ENCODE data around the gene FAF1.
"Not testable (repeated sequence)": the region's sequence is repeated elsewhere in the genome, so short reads cannot be mapped to it uniquely, and the experiment has no call there.

The FAF1 gene

DNA sequence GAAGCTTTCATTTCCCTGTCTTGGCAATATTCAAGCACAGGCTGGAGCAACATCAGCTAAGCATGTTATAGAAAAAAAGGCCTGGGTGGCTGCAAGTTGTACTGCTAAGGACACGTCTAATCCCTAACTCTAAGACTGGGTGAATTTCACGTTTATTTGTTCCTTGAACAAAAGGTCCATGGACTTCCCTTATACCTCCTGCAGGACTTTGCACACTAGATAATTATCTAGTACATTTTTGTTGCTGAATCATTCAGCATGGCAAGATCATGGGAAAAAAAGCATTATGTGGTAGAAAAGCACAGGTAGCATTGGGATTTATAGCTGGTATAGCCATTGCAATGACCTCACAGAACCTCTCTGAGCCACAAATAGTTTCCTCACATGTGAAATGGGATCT is 406.1 kb downstream of the FAF1 start:
- DNase-seq (ENCODE audit: low read depth), result no peak

DNA sequence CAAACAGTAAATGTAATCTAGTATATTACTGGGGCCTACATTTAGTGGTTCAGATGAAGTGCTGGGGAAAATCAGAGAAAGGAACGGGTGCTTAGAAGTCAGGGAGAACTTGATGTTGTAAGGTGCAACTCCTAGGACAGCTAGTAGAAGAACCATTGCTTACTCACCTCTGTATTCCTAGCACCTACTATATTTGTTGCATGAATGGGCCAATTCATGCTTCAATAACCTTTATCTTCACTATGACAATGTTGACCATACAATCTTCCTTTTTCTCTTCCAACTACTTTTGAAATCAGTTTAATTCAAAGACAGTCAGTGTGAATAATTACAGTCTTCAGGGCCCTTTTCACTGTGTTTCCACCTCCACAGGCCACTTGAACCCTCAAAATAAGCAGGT is 411.8 kb downstream of the FAF1 start:
- no peak for DNase-seq (ENCODE audit: low read depth)

GRCh38 chr1:50542362-50542761 is 417.7 kb downstream of the FAF1 start:
- DNase-seq (ENCODE audit: low read depth), result no peak

DNA sequence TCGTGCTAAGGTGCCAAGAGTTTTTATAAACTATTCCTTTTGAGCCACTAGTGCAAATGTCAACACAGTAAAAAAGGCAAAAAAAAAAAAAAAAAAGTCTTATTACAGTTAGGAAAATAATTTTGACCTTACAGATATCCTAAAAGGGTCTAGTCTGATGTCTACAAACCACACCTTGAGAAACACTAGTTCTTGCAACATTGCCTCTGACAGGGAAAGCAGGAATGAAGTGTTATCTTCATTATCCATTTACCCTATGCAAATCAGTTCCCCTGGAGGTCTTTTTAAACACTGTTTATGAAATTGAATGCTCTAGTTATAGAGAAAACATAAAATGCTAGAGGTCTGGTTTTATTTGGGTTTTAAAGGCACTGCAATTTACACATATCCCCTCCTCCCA is 421.6 kb downstream of the FAF1 start:
- DNase-seq (ENCODE audit: low read depth), result no peak

GRCh38 chr1:50531601-50532000 is 428.5 kb downstream of the FAF1 start:
- peak; percentile 28 for DNase-seq (ENCODE audit: low read depth)

GRCh38 chr1:50531027-50531426 is 429.0 kb downstream of the FAF1 start:
- DNase-seq (ENCODE audit: low read depth), result peak; percentile 15

DNA sequence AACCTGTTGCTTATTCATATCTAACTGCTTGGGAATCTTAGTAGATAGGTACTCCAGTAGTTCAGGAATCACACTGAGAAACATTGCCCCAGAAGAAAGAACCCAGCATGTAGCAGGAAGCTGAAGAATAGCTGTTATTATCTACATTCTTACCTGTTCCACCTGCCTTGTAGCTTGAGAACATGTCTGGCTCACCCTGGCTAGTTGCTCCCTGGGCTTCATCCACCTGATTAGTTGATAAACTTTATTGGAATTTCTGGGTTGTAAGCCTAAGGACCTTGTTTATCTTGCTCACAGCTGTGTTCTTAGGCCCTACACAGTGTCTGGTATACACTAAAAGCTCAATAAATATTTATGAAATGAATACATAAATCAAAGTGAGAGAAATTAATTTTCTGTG is 430.6 kb downstream of the FAF1 start:
- DNase-seq (ENCODE audit: low read depth), result no peak

DNA sequence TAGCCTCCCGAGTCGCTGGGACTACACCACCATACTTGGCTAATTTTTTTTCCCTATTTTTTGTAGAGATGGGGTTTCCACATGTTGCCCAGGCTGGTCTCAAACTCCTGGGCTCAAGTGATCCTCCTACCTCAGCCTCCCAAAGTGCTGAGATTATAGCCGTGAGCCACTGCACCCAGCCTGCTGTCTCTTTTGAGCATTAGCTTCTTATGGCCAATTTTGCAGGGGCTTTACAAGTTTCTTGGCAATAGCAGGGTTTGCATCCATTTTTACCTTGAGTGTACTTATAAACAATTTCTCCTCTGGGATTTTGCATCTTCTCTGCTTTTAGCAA is 432.1 kb downstream of the FAF1 start:
- DNase-seq (ENCODE audit: low read depth), result not testable (repeated sequence)

DNA sequence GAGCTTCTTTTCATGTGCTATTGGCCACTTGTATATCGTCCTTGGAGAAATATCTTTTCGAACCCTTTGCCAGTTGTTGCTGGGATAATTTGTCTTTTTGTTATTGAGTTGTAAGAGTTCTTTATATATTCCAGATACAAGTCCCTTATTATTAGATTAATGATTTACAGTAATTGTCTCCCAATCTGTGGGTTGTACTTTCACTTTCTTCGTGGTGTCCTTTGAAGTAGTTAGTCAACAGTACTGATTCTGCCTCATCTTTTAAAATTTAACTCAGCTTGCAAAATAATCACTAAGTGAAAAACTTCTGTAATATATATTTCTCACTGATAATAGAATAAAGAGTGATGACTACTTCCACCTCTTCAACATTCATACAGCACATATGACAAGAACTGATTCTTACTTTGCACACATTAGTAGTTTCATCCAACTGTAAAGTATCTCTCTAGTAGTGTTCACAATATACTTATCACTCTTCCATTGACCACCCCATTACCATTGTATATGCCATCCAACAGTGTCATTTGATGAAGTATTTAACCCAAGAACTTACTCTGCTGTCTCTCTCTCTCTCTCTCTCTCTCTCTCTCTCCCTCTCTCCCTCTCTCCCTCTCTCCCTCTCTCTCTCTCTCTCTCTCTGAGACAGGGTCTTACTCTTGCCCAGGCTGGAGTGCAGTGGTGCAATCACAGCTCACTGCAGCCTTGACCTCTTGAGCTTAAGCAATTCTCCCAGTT is 432.6 kb downstream of the FAF1 start:
- no peak for DNase-seq (ENCODE audit: low read depth)

GRCh38 chr1:50526431-50526830 is 433.6 kb downstream of the FAF1 start:
- DNase-seq (ENCODE audit: low read depth), result no peak

DNA sequence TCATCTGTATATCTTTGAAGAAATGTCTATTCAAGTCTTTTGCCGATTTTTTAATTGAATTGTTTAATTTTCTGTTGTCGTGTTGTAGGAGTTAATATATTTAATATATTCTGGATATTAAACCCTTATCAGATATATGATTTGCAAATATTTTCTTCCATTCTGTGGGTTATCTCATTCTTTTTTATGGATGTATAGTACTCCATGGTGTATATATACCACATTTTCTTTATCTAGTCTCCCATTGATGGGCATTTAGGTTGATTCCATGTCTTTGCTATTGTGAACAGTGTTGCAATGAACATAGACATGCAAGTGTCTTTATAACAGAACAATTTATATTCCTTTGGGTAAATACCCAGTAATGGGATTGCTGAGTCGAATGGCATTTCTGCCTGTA is 436.5 kb downstream of the FAF1 start:
- no peak for DNase-seq (ENCODE audit: low read depth)

GRCh38 chr1:50522691-50523342 is 437.2 kb downstream of the FAF1 start:
- no peak for DNase-seq (ENCODE audit: low read depth)

- DNase-seq (ENCODE audit: low read depth), result no peak
These were observed 438.4 kb downstream of the FAF1 start for GRCh38 chr1:50521703-50522102.

DNA sequence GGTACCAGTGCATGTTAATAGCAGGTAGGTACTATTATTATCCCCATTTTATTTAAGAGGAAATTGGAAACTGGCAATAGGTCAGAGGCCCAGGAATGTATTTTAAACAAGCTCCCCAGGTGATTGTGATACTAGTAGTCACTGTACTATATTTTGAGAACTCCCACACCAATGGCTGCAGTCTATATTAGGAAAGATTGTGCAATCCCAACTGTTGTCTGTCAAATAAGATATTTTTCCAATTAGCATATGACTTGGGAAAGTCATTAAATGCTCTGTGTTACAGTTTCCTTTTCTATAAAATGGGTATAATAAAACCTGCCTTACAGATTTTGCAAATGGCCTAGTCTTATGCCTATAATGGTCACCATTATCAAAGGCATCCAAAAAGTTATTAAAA is 442.6 kb downstream of the FAF1 start:
- no peak for DNase-seq (ENCODE audit: low read depth)

- DNase-seq (ENCODE audit: low read depth), result no peak
These were observed 444.0 kb downstream of the FAF1 start for GRCh38 chr1:50516056-50516455.

DNA sequence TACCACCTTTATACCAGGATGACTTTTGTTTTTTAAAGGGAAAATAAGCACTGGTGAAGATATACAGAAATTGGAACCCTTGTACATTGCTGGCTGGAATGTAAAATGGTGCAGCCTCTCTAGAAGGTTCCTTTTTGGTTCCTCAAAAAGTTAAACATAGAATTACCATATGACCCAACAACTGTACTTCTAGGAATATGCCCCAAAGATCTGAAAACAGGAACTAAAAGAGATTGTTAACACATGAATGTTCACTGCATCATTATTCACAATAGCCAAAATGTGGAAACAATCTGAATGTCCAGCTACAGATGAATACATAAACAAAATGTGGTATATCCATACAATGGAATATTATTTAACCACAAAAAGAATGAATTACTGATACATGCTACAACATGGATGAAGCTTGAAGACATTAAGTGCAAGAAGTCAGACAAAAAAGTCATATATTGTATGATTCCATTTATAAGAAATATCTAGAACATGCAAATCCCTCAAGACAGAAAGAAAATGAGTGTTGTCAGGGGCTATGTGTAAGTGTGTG is 452.0 kb downstream of the FAF1 start:
- DNase-seq (ENCODE audit: low read depth), result no peak

DNA sequence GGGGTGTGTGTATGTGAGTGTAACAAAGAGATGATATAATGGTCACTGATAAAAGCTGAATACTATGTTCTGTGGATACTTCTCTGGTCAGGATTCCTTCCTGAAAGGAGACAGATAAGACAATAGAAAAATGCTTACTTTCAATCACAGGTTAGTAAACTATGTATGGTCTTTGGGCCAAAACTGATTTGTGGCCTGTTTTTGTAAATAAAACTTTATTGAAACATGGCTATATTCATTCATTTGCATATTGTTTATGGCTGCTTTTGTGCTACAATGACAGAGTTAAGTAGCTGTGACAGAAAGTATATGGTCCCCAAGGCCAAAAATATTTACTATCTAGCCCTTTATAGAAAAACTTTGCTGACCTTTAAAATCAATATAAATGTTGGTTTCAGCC is 454.6 kb downstream of the FAF1 start:
- DNase-seq (ENCODE audit: low read depth), result no peak

DNA sequence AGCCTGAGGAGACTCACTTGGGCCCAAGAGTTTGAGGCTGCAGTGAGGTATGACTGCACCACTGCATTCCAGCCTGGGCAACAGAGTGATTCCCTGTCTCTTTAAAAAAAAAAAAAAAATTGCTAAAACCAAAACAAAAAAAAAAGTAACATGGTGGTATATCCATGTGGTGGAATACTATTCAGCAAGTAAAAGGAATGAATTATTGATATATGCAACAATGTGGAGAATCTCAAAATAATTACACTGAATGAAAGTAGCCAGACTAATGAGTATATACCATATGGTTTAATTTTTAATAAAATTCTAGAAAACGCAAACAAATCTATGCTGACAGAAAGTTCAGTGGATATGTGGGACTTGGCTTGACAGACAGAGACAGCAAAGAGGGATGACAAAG is 456.6 kb downstream of the FAF1 start:
- no peak for DNase-seq (ENCODE audit: low read depth)

DNA sequence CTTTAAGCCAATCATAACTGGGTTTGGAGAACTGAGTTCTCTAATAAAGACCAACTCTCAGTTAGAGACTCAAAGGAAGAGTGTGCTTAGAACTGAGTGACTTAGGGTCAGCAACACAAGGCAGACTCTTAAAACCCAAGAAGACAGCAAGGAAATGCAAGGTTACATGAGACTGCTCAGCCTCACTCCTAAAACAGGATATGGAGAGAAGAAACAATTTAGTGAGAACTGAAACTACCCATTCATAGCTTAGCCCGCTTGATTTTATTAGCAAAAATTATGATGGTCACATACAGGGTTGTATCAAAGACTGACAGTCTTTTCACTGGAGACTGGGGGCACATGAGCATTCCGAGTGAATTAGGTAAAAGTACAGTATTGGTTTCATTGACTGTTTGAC is 457.9 kb downstream of the FAF1 start:
- DNase-seq (ENCODE audit: low read depth), result no peak

DNA sequence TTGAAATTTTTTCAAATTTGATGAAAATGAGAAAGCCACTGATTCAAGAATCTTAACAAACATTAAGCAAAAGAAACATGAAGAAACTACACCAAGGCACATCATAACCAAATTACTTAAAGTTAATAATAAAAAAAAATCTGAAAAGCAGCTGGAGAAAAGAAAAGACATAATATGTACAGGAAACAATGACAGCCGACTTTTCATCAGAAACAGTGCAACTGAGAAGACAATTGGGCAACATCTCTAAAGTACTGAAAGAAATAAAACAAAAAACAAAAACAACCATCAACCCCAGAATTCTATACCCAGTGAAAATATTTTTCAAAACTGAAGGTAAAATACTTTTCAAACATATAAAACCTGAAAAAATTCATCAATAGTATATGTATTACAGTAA is 463.1 kb downstream of the FAF1 start:
- no peak for DNase-seq (ENCODE audit: low read depth)

DNA sequence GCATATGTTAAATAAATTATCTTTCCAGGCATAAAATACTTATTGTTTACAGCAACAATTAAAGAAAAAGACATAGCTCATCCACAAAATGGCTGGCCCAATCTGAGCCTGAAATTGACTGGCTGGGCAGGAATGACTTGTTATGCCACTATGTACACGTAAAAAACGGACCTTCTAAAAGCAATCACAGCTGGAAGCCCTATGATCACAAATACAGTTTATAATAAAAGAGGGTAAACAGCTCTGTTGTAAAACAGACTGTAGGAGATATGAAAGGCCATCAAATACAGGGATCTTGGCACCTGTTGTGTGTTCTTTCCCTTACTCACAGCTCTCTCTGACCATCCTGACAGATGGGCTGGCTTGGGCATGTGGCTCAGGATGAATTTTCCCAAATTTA is 466.4 kb downstream of the FAF1 start:
- DNase-seq (ENCODE audit: low read depth), result no peak

DNA sequence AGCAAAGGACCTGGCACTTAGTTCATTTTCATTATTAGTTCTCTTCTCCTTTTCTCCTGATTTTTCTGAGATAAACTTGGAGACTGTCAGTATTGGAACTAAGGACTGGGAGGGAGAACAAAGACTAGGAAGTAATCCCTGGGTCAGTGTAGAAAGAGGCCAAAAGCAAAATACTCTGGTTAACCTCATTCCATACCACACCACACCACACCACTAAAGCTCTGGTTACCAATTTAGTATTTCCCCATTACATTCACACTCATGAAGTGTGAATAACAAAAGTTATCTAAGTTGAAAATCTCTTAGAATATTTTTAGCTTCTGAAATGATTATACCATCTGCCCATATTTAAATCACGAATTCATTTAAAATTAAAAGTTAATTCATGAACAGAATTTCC is 467.9 kb downstream of the FAF1 start:
- no peak for DNase-seq (ENCODE audit: low read depth)

- no peak for DNase-seq (ENCODE audit: low read depth)
These were observed 468.9 kb downstream of the FAF1 start for GRCh38 chr1:50491142-50491541.

- DNase-seq (ENCODE audit: low read depth), result no peak
These were observed 469.4 kb downstream of the FAF1 start for GRCh38 chr1:50490640-50491039.

All from EH (cell line).